ENCODE results near the gene KANTR. TPM values are rescaled to one million over a fixed set of nuclear protein-coding genes. Genes with fewer than 3 reads are reported as not detected.

KANTR gene
- total and polyA plus RNA-seq, 2 of the 4 experiments (the other 2 are of a cell fraction), result 1.6 to 6.3 TPM

DNA sequence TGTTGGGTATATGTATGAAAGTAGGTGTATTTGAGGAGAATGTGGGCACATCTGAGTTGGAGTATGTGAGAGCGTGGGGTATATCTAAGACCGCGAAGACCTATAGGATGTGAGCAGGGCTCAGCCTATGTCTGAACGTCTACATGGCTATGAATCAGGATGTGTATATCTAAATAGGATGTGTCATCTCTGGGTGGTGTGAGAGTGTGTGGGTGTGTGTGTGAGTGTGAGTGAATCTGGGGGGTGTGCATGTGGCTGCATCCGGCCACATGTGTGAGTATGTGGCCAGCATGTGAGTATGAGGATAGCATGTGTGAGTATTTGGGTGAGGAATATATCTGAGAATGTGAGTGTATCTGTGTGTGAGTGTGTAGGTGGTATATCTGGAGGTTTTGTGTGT is 37.6 kb upstream of the KANTR start:
- Histone ChIP-seq H2AK5ac (ENCODE audit: low read depth, low read length) (no peak overlapping the region), H2BK5ac (ENCODE audit: low read depth, low read length, poor library complexity, severe bottlenecking) (no peak overlapping the region), H3K27ac (ENCODE audit: insufficient read depth, low read length) (no peak overlapping the region), H4K8ac (ENCODE audit: low read depth in 2 of 2, low read length in 2 of 2) (no peak overlapping the region), H4K5ac (ENCODE audit: low read depth, low read length) (no peak overlapping the region), H3K23ac (ENCODE audit: low read depth, low read length) (no peak overlapping the region; the same call in 1 of the 2 replicates), H2AFZ (replicated peaks; ENCODE audit: low read length, poor library complexity) (no peak overlapping the region), H3K36me3 (ENCODE audit: control insufficient read depth, insufficient read depth, low read length) (no peaks in the 10 kb centered on the region), H3K9me1 (ENCODE audit: insufficient read depth, low read length) (peaks cover 30% of the 10 kb centered on the region), H3K14ac (replicated peaks; ENCODE audit: low read depth, low read length) (no peak overlapping the region), H3K56ac (ENCODE audit: extremely low read depth, insufficient read depth, low read length) (no peak overlapping the region), H2BK120ac (ENCODE audit: low read depth, low read length) (no peak overlapping the region), H3K4ac (ENCODE audit: low read depth, low read length) (no peak overlapping the region), H3K79me1 (ENCODE audit: low read depth in 1 of 2, low read length in 2 of 2) (peaks cover 12 to 48% of the 10 kb centered on the region in 2 experiments), H3K9ac (ENCODE audit: low read depth, low read length) (no peak overlapping the region), H2AK9ac (replicated peaks; ENCODE audit: low read depth, low read length, poor library complexity) (no peak overlapping the region), H4K91ac (ENCODE audit: insufficient read depth, low read depth, low read length) (no peak overlapping the region), H3K4me2 (ENCODE audit: low read depth, low read length) (no peak overlapping the region), H3K18ac (ENCODE audit: low read depth, low read length) (no peak overlapping the region), H3K4me3 (ENCODE audit: insufficient read depth, low read depth, low read length) (no peak overlapping the region), H3K4me1 (ENCODE audit: control insufficient read depth, insufficient read depth, low read length) (no peaks in the 10 kb centered on the region), H4K20me1 (ENCODE audit: insufficient read depth, low read length) (peaks cover 51% of the 10 kb centered on the region), H3K9me3 (ENCODE audit: control insufficient read depth, insufficient read depth, low read length) (no peaks in the 10 kb centered on the region), H2BK20ac (ENCODE audit: low read depth, low read length) (no peak overlapping the region), H3K27me3 (ENCODE audit: control insufficient read depth, insufficient read depth, low read length) (peaks cover 3% of the 10 kb centered on the region), H2BK15ac (ENCODE audit: low read depth, low read length) (no peak overlapping the region)
- no peak for TF ChIP-seq POLR2A (IDR thresholded peaks at IDR 0.05; ENCODE audit: low read depth, low read length)
- no peak for TF ChIP-seq CHD1 (IDR thresholded peaks at IDR 0.05; ENCODE audit: low read depth, low read length)
- TF ChIP-seq, protein P1, sequence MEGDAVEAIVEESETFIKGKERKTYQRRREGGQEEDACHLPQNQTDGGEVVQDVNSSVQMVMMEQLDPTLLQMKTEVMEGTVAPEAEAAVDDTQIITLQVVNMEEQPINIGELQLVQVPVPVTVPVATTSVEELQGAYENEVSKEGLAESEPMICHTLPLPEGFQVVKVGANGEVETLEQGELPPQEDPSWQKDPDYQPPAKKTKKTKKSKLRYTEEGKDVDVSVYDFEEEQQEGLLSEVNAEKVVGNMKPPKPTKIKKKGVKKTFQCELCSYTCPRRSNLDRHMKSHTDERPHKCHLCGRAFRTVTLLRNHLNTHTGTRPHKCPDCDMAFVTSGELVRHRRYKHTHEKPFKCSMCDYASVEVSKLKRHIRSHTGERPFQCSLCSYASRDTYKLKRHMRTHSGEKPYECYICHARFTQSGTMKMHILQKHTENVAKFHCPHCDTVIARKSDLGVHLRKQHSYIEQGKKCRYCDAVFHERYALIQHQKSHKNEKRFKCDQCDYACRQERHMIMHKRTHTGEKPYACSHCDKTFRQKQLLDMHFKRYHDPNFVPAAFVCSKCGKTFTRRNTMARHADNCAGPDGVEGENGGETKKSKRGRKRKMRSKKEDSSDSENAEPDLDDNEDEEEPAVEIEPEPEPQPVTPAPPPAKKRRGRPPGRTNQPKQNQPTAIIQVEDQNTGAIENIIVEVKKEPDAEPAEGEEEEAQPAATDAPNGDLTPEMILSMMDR (conservative IDR thresholded peaks at IDR 0.05; ENCODE audit: low read depth, low read length), result no peak
- TF ChIP-seq, protein P2, sequence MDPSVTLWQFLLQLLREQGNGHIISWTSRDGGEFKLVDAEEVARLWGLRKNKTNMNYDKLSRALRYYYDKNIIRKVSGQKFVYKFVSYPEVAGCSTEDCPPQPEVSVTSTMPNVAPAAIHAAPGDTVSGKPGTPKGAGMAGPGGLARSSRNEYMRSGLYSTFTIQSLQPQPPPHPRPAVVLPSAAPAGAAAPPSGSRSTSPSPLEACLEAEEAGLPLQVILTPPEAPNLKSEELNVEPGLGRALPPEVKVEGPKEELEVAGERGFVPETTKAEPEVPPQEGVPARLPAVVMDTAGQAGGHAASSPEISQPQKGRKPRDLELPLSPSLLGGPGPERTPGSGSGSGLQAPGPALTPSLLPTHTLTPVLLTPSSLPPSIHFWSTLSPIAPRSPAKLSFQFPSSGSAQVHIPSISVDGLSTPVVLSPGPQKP (IDR thresholded peaks at IDR 0.05; ENCODE audit: borderline replicate concordance, low read depth, low read length), result no peak
- no peak for TF ChIP-seq RFX5 (IDR thresholded peaks at IDR 0.05; ENCODE audit: low read depth, low read length)
- TF ChIP-seq CEBPB (IDR thresholded peaks at IDR 0.05; ENCODE audit: low read depth, low read length), result no peak
- no peak for TF ChIP-seq RAD21 (IDR thresholded peaks at IDR 0.05; ENCODE audit: low read length)
- TF ChIP-seq MAFK (IDR thresholded peaks at IDR 0.05; ENCODE audit: low read depth, low read length), result no peak
- no peak for TF ChIP-seq SMC3 (IDR thresholded peaks at IDR 0.05; ENCODE audit: low read depth, low read length)
- no peak for TF ChIP-seq MAZ (IDR thresholded peaks at IDR 0.05; ENCODE audit: borderline replicate concordance, low read depth, low read length)
- TF ChIP-seq MXI1 (IDR thresholded peaks at IDR 0.05; ENCODE audit: borderline replicate concordance, low read depth, low read length), result no peak
- no peak for TF ChIP-seq BHLHE40 (IDR thresholded peaks at IDR 0.05; ENCODE audit: low read depth, low read length)
- TF ChIP-seq NFE2L2 (IDR thresholded peaks at IDR 0.05; ENCODE audit: low read depth, low read length), result no peak
- ATAC-seq (ENCODE audit: low read depth) (peak; percentile 23; the same call in 1 of the 2 replicates), DNase-seq (peak; percentile 45)
- 89% methylated on average over 4 of the region's 5 CpGs; no CpG with 5 or more reads in 1 of the 2 experiments for WGBS, 2 experiments (ENCODE audit: extremely low coverage in 2 of 2, insufficient read length in 1 of 2)
- dilution Hi-C loops (cut with HindIII; ENCODE audit: low sequenced_read_pairs, unreplicated experiment), result no loop called here
- no TSS peak for BruUV-seq (replicated peaks)
- in situ Hi-C loops (cut with MboI; ENCODE audit: low sequenced_read_pairs), result no loop called here
- CTCF ChIA-PET, result no interaction called here
- POLR2A ChIA-PET (ENCODE audit: unreplicated experiment), result no interaction called here
- intact Hi-C loops (cut with micrococcal nuclease), result no loop called here
